ENCODE data around the gene C1QTNF9B. TPM values are rescaled to one million over a fixed set of nuclear protein-coding genes. Genes with fewer than 3 reads are reported as not detected.
"Not testable (repeated sequence)": the region's sequence is repeated elsewhere in the genome, so short reads cannot be mapped to it uniquely, and the experiment has no call there.

Gene C1QTNF9B
- total RNA-seq, 1 experiment from 2014 or later = not detected

DNA sequence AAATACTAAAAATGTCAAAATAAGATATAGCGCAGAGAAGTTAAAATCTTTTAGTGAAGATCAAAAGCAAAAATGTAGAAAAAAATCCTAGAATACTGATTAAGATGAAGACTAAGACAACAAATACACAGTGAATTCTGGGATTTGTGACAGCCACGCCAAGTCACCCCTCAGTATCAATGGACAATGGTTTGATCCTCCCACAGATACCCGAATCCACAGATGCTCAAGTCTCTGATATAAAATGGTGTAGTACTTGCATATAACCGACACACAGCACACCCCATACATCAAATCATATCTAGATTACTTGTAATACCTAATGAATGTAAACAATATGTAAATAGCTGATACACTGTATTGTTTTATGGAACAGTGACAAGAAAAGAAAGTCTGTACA is 14.0 kb downstream of the C1QTNF9B start:
- intact Hi-C loops (cut with micrococcal nuclease) = no loop called here
- no peak overlapping the region for H3K4me3 ChIP-seq (ENCODE audit: low read length)
- BruUV-seq (replicated peaks) = no TSS peak
- no peaks in the 10 kb centered on the region; the same call in 1 of the 2 replicates for H3K4me1 ChIP-seq (ENCODE audit: insufficient read depth, low read length)
- DNase-seq = no peak
- H3K4me2 ChIP-seq (ENCODE audit: low read length) = no peak overlapping the region
- H3K9ac ChIP-seq (ENCODE audit: low read length) = no peak overlapping the region
- no peak overlapping the region for H3K27ac ChIP-seq (ENCODE audit: low read length)
- H3K9me3 ChIP-seq (ENCODE audit: low read length) = no peaks in the 10 kb centered on the region
- H4K20me1 ChIP-seq (ENCODE audit: low read length) = no peaks in the 10 kb centered on the region
- H3K9me2 ChIP-seq (replicated peaks; ENCODE audit: low read length) = no peaks in the 10 kb centered on the region
- H3F3A ChIP-seq (ENCODE audit: low read length, unreplicated experiment) = no peaks in the 10 kb centered on the region
- H2AFZ ChIP-seq (ENCODE audit: low read length) = no peak overlapping the region
- ChIA-PET CTCF (no interaction called here), POLR2A (ENCODE audit: unreplicated experiment) (no interaction called here)
- H3K79me2 ChIP-seq (ENCODE audit: low read length) = peaks cover 20% of the 10 kb centered on the region
- H3K36me3 ChIP-seq (ENCODE audit: low read depth, low read length) = peaks cover 12% of the 10 kb centered on the region
- no peaks in the 10 kb centered on the region for H3K27me3 ChIP-seq (ENCODE audit: low read length)
- no peak for TF ChIP-seq EZH2phosphoT487 (IDR thresholded peaks at IDR 0.05; ENCODE audit: borderline replicate concordance, low read length)
- ATAC-seq = no peak

GRCh38 chr13:23881402-23881800 is 15.9 kb downstream of the C1QTNF9B start:
- CTCF ChIA-PET; H3K4me1 ChIP-seq (ENCODE audit: insufficient read depth, low read length); intact Hi-C loops (cut with micrococcal nuclease); H3K9me3 ChIP-seq (ENCODE audit: low read length); H3K9me2 ChIP-seq (replicated peaks; ENCODE audit: low read length); H3F3A ChIP-seq (ENCODE audit: low read length, unreplicated experiment); H3K4me2 ChIP-seq (ENCODE audit: low read length); H3K27me3 ChIP-seq (ENCODE audit: low read length); H4K20me1 ChIP-seq (ENCODE audit: low read length); POLR2A ChIA-PET (ENCODE audit: unreplicated experiment); ATAC-seq; H3K79me2 ChIP-seq (ENCODE audit: low read length); H3K4me3 ChIP-seq (ENCODE audit: low read length); H3K9ac ChIP-seq (ENCODE audit: low read length); DNase-seq; BruUV-seq (replicated peaks); H3K27ac ChIP-seq (ENCODE audit: low read length); H2AFZ ChIP-seq (ENCODE audit: low read length): not testable (repeated sequence)
- H3K36me3 ChIP-seq (ENCODE audit: low read depth, low read length) = peaks cover 16% of the 10 kb centered on the region

DNA sequence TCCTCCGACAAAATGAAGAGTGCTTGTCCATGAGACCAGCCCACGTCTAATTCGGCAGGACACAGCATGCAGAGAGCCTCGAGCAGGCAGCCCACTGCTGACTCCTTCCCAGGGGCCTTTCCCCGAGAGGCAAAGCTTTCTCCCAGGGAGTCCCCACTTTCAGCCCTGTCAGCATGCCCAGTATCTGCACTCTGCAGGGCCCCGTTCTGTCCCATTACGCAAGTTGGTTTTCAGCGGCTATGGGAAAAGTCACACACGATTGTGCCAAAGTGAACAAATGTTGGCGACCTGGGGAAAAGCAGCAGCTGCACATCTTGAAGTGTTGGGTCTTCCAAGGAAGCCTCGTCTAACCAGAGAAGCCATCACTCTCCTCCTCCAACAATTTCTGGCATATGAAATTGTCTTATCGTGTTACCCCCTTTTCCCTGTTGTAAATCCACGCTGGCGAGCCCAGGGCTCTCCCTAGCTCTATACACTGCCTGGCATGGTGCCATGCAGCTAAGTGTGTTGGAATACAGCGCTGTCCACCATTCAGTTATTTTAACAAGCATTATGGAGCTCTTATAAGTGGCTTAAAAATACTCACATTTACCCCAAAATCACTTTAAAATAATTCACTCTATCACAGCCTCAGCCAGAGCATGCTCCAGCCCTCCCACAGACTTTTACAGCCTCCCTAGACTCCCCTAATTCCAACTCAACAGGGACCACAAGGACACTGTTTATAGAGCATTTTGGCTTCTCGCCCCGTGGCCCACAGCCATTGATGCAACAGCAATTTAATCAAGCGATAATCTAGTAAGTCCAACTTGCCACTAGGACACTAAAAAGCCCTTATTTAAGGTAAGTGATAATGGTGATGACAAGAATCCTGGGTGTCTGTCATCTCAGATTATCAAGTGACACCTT is 16.6 kb downstream of the C1QTNF9B start:
- H3K79me2 ChIP-seq (ENCODE audit: low read length); ATAC-seq; H3K4me3 ChIP-seq (ENCODE audit: low read length); H3K9ac ChIP-seq (ENCODE audit: low read length); H3K4me1 ChIP-seq (ENCODE audit: insufficient read depth, low read length); H3K9me3 ChIP-seq (ENCODE audit: low read length); H3K27ac ChIP-seq (ENCODE audit: low read length); CTCF ChIA-PET; H3K27me3 ChIP-seq (ENCODE audit: low read length); intact Hi-C loops (cut with micrococcal nuclease); BruUV-seq (replicated peaks); DNase-seq; H4K20me1 ChIP-seq (ENCODE audit: low read length); H2AFZ ChIP-seq (ENCODE audit: low read length); H3K9me2 ChIP-seq (replicated peaks; ENCODE audit: low read length); H3F3A ChIP-seq (ENCODE audit: low read length, unreplicated experiment); H3K4me2 ChIP-seq (ENCODE audit: low read length); POLR2A ChIA-PET (ENCODE audit: unreplicated experiment): not testable (repeated sequence)
- peaks cover 16% of the 10 kb centered on the region for H3K36me3 ChIP-seq (ENCODE audit: low read depth, low read length)

DNA sequence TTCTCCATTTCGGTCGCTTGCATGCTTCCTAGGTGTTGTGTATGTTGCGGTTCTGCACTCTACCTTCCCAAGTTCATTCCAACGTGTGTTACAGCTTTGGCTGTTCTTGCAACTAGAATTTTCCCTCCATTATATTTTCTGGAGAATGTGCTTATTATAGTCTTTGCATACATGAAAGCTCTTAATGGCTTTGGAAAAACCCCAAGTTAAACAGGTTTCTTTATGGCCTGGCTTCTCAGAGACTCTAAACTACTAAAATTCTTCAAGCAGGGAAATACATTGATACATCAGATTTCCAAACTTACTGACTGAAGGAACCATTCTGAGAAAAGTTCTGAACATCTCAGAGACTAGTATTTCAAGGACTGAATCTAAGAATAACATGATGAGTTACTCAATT is 20.0 kb downstream of the C1QTNF9B start:
- intact Hi-C loops (cut with micrococcal nuclease) = no loop called here
- Histone ChIP-seq H3K4me2 (ENCODE audit: low read length) (no peak overlapping the region), H4K20me1 (ENCODE audit: low read length) (no peaks in the 10 kb centered on the region), H3K4me3 (ENCODE audit: low read length) (no peak overlapping the region), H2AFZ (ENCODE audit: low read length) (no peak overlapping the region), H3K9ac (ENCODE audit: low read length) (no peak overlapping the region), H3K27me3 (ENCODE audit: low read length) (no peaks in the 10 kb centered on the region), H3F3A (ENCODE audit: low read length, unreplicated experiment) (no peaks in the 10 kb centered on the region), H3K9me2 (replicated peaks; ENCODE audit: low read length) (no peaks in the 10 kb centered on the region), H3K9me3 (ENCODE audit: low read length) (no peaks in the 10 kb centered on the region), H3K36me3 (ENCODE audit: low read depth, low read length) (peaks cover 4% of the 10 kb centered on the region; the same call in 1 of the 2 replicates), H3K79me2 (ENCODE audit: low read length) (no peaks in the 10 kb centered on the region), H3K4me1 (ENCODE audit: insufficient read depth, low read length) (no peaks in the 10 kb centered on the region), H3K27ac (ENCODE audit: low read length) (no peak overlapping the region)
- ChIA-PET CTCF (no interaction called here), POLR2A (ENCODE audit: unreplicated experiment) (no interaction called here)
- no TSS peak for BruUV-seq (replicated peaks)
- ATAC-seq = no peak
- TF ChIP-seq CTCF (conservative IDR thresholded peaks at IDR 0.05; ENCODE audit: low read depth, low read length) (no peak), EZH2phosphoT487 (IDR thresholded peaks at IDR 0.05; ENCODE audit: borderline replicate concordance, low read length) (no peak), EZH2 (IDR thresholded peaks at IDR 0.05; ENCODE audit: low read length, unreplicated experiment) (no peak)
- no peak for DNase-seq

Measured in PC-3 (cell line).